ENCODE results near the gene DMXL2. TPM values are rescaled to one million over a fixed set of nuclear protein-coding genes. Genes with fewer than 3 reads are reported as not detected.
"Not testable (repeated sequence)": the region's sequence is repeated elsewhere in the genome, so short reads cannot be mapped to it uniquely, and the experiment has no call there.

The DMXL2 gene
- total RNA-seq, 2 experiments from 2014 or later, result 8.7 to 11.8 TPM

GRCh38 chr15:51648101-51648500 is 25.5 kb upstream of the DMXL2 start:
- ATAC-seq (ENCODE audit: low read depth); POLR2A ChIA-PET; DNase-seq: not testable (repeated sequence)

DNA sequence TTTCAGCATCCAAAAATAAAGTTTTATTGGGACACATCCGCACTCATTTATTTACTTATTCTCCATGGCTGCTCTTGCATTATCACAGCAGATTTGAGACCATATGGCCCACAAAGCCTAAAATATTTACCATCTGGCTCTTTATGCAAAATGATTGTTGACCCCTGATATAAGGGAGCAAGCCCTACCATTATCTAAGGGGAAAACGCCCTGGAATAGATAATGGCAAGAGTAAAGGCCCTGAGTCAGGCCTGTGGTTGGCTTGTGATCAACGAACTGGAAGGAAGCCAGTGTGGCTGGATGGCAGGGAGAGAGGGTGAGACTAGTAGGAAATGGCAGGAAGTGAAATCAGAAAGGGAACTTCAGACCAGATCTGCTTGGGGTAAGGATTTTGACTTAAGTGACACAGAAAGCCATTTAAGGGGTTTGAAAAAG is 24.6 kb upstream of the DMXL2 start:
- Mint-ChIP-seq H3K4me1 (peaks cover 6% of the 10 kb centered on the region), H3K27me3 (peaks cover 11% of the 10 kb centered on the region), H3K4me3 (no peak overlapping the region), H3K27ac (no peak overlapping the region), H3K36me3 (no peaks in the 10 kb centered on the region), H3K9me3 (no peaks in the 10 kb centered on the region)
- DNase-seq (no peak), ATAC-seq (ENCODE audit: low read depth) (no peak)
- POLR2A ChIA-PET, result interaction anchor here (0.7 kb wide), 1 partner anchor 1032 kb away, joined by 3 read pairs; the partner anchor contains the start of gene ATOSA

More at GRCh38 chr15:51648101-51648500, 25.5 kb upstream of the DMXL2 start:
- H3K9me3 Mint-ChIP-seq, H3K4me3 Mint-ChIP-seq, H3K4me1 Mint-ChIP-seq, H3K27ac Mint-ChIP-seq, H3K36me3 Mint-ChIP-seq: not testable (repeated sequence)
- H3K27me3 Mint-ChIP-seq, result peaks cover 13% of the 10 kb centered on the region

- Mint-ChIP-seq H3K36me3 (no peaks in the 10 kb centered on the region), H3K4me1 (peaks cover 4% of the 10 kb centered on the region), H3K9me3 (no peaks in the 10 kb centered on the region), H3K4me3 (no peak overlapping the region), H3K27ac (no peak overlapping the region), H3K27me3 (peaks cover 13% of the 10 kb centered on the region)
- DNase-seq, result no peak
- no peak for ATAC-seq (ENCODE audit: low read depth)
- POLR2A ChIA-PET, result no interaction called here
Observed at GRCh38 chr15:51642696-51643095, 20.1 kb upstream of the DMXL2 start.

DNA sequence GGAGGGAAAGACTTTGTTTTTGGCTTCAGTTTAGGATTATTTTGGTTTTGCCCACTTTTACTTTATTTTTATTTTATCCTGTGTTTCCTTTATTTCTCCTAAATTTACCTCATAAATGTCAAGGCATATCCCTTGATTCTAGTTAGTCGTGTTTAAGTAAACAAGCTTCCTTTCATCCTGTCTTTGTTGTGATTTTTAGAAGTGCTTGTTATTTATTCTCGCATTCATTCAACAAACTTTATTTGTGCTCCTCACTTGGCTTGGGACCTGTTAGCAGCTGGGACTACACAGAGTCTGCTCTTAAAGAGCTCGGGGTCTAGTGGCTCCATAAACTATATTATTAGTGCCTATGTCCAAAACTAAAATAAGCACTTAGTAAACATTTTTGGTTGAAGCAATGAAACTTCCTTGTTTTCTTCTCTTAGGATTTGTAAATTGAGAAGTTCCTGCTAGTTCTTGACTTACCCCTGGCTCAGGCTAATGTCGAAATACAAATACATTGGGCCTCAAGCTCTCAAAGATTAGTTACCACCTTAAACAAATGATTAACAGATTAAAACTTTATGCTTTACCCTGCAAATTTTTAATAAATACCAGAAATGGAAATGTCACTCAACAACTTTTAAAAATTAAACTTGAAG is 19.0 kb upstream of the DMXL2 start:
- H3K36me3 Mint-ChIP-seq, result no peaks in the 10 kb centered on the region
- peaks cover 10% of the 10 kb centered on the region for H3K27me3 Mint-ChIP-seq
- ATAC-seq (ENCODE audit: low read depth), result no peak
- H3K27ac Mint-ChIP-seq, result no peak overlapping the region
- POLR2A ChIA-PET, result no interaction called here
- no peaks in the 10 kb centered on the region for H3K9me3 Mint-ChIP-seq
- no peaks in the 10 kb centered on the region for H3K4me1 Mint-ChIP-seq
- no peak overlapping the region for H3K4me3 Mint-ChIP-seq
- DNase-seq, result no peak

- H3K4me3 Mint-ChIP-seq, result no peak overlapping the region
- no peak overlapping the region for H3K27ac Mint-ChIP-seq
- POLR2A ChIA-PET, result interaction anchor here (1.5 kb wide), 1 partner anchor 12 kb away, joined by 4 read pairs; the partner anchor contains the start of gene DMXL2
- peaks cover 6% of the 10 kb centered on the region for H3K4me1 Mint-ChIP-seq
- H3K36me3 Mint-ChIP-seq, result no peaks in the 10 kb centered on the region
- no peak for DNase-seq
- peaks cover 13% of the 10 kb centered on the region for H3K27me3 Mint-ChIP-seq
- H3K9me3 Mint-ChIP-seq, result no peaks in the 10 kb centered on the region
- ATAC-seq (ENCODE audit: low read depth), result no peak
Observed at GRCh38 chr15:51634591-51635198, 12.1 kb upstream of the DMXL2 start.

DNA sequence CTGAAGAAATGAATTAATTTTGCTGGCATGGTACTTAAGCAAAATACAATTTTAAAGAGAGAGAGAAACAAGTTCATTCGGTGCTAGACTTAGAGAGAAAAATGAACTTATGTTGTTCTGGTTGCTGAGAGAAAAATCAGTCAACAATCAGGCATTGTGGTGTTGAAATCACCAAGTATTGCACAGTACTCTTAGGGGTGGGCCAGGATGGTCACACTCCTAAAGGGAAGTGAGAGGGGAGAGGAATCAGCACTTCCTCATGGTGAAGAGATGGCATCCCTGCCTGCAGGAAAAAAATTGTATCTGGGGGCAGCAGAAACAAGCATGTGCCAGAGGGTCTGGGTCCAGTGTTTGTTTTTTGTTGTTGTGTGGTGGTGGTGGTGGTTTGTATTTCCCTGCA is 7.0 kb upstream of the DMXL2 start:
- POLR2A ChIA-PET, result no interaction called here
- H3K4me1 Mint-ChIP-seq, result peaks cover 3% of the 10 kb centered on the region
- no peak overlapping the region for H3K4me3 Mint-ChIP-seq
- no peak for DNase-seq
- no peak overlapping the region for H3K27ac Mint-ChIP-seq
- H3K9me3 Mint-ChIP-seq, result no peaks in the 10 kb centered on the region
- H3K27me3 Mint-ChIP-seq, result peaks cover 16% of the 10 kb centered on the region
- H3K36me3 Mint-ChIP-seq, result no peaks in the 10 kb centered on the region
- no peak for ATAC-seq (ENCODE audit: low read depth)

DNA sequence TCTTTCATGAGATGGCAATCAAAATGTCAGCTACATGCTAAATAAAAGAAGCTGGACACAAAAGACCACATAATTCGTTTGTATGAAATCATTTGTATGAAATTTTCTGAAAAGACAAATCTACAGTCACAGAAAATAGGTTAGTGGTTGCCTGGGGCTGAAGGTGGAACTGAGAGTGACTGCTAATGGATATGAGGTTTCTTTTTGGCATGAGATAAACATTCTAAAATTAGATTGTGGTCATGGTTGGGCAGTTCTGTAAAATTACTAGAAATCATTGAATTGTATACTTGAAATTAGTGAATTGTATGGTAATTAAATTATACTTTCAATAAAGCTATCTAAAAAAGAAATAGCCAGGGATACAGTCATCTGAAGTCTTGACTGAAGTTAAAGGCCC is 2.7 kb upstream of the DMXL2 start:
- DNase-seq (no peak), ATAC-seq (ENCODE audit: low read depth) (no peak)
- Mint-ChIP-seq H3K9me3 (no peaks in the 10 kb centered on the region), H3K27me3 (peaks cover 11% of the 10 kb centered on the region), H3K4me1 (peaks cover 12% of the 10 kb centered on the region), H3K27ac (no peak overlapping the region), H3K36me3 (no peaks in the 10 kb centered on the region), H3K4me3 (no peak overlapping the region)
- POLR2A ChIA-PET, result no interaction called here

DNA sequence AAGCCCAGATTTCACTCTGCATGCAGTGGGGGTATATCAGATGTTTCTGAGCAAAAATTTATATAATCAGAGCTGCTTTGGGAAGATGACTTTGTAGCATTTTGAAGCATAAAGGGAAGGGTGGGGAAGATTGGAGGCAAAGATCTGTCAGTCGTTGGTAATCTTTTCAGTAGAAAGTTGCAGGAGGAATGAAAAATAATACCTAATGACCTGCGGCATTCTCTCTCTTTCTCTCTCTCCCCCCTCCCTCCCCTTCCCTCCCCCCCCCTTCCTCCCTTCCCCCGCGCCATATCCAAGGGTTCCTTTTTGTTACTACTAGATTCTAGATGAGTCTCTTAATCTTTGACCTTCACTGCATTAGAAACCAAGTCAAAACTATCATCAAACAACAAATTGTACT is 1.5 kb upstream of the DMXL2 start:
- Mint-ChIP-seq H3K9me3 (no peaks in the 10 kb centered on the region), H3K4me3 (peak overlapping the region; percentile 90), H3K4me1 (peaks cover 14% of the 10 kb centered on the region), H3K36me3 (no peaks in the 10 kb centered on the region), H3K27me3 (peaks cover 11% of the 10 kb centered on the region), H3K27ac (no peak overlapping the region)
- POLR2A ChIA-PET, result no interaction called here
- ATAC-seq (ENCODE audit: low read depth) (no peak), DNase-seq (no peak)

GRCh38 chr15:51623386-51623938 is 891 bp upstream of the DMXL2 start:
- DNase-seq (no peak), ATAC-seq (ENCODE audit: low read depth) (no peak)
- POLR2A ChIA-PET, result interaction anchor here (1.4 kb wide), 1 partner anchor 11 kb away, joined by 4 read pairs; no protein-coding TSS in a partner anchor
- H3K4me3 Mint-ChIP-seq, result peak overlapping the region; percentile 90
- peaks cover 14% of the 10 kb centered on the region for H3K4me1 Mint-ChIP-seq
- no peak overlapping the region for H3K27ac Mint-ChIP-seq
- no peaks in the 10 kb centered on the region for H3K9me3 Mint-ChIP-seq
- peaks cover 11% of the 10 kb centered on the region for H3K27me3 Mint-ChIP-seq
- H3K36me3 Mint-ChIP-seq, result no peaks in the 10 kb centered on the region

GRCh38 chr15:51621936-51622603 is 501 bp downstream of the DMXL2 start:
- H3K36me3 Mint-ChIP-seq, result no peaks in the 10 kb centered on the region
- no peaks in the 10 kb centered on the region for H3K9me3 Mint-ChIP-seq
- peaks cover 14% of the 10 kb centered on the region for H3K4me1 Mint-ChIP-seq
- ATAC-seq (ENCODE audit: low read depth), result peak; percentile 66
- peak; percentile 59 for DNase-seq
- H3K27ac Mint-ChIP-seq, result no peak overlapping the region
- H3K4me3 Mint-ChIP-seq, result peak overlapping the region; percentile 90
- peaks cover 9% of the 10 kb centered on the region for H3K27me3 Mint-ChIP-seq
- POLR2A ChIA-PET, result interaction anchor here (0.6 to 2.4 kb wide), 5 partner anchors 11 to 426 kb away, joined by 3 to 10 read pairs (median 3); partner anchors contain the start of genes LEO1 and LYSMD2

DNA sequence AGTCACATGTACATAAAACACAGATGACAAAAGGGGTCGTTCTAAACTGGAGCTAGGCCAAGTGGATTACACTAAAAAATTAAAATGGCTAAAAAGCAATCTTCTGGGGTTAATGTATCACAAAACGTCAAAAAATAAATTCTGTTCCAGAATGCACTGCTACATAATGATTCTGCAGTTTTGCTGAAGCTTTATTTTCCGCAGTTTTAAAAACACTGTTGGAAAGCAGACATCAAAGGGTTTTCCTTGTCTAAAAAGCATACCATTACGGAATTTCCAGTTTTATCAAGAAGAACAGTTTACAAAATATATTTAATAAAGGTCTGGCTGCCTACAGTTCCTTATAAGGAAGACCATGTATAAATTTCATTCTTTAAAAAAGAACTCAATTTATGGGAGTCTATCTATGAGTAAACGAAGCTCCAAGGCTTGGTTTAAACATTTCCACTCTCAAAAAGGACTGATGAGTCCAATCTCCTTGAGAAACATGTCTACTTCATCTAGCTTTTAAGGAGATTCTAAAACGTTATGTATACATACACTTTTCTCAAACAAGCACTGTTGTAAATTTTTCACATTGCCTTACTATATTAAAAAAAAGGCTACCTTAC is 1.3 kb downstream of the DMXL2 start:
- DNase-seq (no peak), ATAC-seq (ENCODE audit: low read depth) (no peak)
- peaks cover 9% of the 10 kb centered on the region for H3K27me3 Mint-ChIP-seq
- H3K4me1 Mint-ChIP-seq, result peaks cover 14% of the 10 kb centered on the region
- H3K27ac Mint-ChIP-seq, result no peak overlapping the region
- H3K4me3 Mint-ChIP-seq, result peak overlapping the region; percentile 90
- H3K36me3 Mint-ChIP-seq, result no peaks in the 10 kb centered on the region
- H3K9me3 Mint-ChIP-seq, result no peaks in the 10 kb centered on the region
- POLR2A ChIA-PET, result interaction anchor here (0.6 to 2.4 kb wide), 3 partner anchors 116 to 426 kb away, joined by 3 to 10 read pairs (median 3); partner anchors contain the start of genes LEO1 and LYSMD2

DNA sequence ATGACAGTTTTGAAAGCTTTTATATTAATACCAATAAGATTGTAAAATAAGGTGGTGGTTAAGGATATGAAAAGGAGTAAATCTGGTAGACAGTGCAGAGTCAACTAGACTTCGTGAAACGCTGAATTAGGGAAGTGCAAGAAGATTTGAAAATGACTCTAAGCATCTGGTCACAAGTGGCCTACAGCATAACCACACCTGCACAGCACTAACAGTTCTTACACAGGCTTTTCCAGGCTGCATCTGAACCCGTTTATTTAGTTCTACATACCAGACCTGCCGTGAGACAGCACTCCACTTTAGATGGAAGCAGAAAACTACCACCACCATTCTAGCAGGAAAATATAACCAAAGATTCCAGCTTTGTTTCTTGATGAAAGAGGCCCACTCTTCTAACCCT is 1.9 kb downstream of the DMXL2 start:
- Mint-ChIP-seq H3K9me3 (no peaks in the 10 kb centered on the region), H3K27ac (no peak overlapping the region)
- POLR2A ChIA-PET, result interaction anchor here (2.4 kb wide), 1 partner anchor 116 kb away, joined by 10 read pairs; the partner anchor contains the start of gene LYSMD2

GRCh38 chr15:51620122-51620521 is 2.4 kb downstream of the DMXL2 start:
- H3K27me3 Mint-ChIP-seq, result peaks cover 3% of the 10 kb centered on the region
- no peak overlapping the region for H3K4me3 Mint-ChIP-seq
- POLR2A ChIA-PET, result no interaction called here
- H3K27ac Mint-ChIP-seq, result no peak overlapping the region
- H3K4me1 Mint-ChIP-seq, result peaks cover 14% of the 10 kb centered on the region
- ATAC-seq (ENCODE audit: low read depth) (no peak), DNase-seq (no peak)
- H3K9me3 Mint-ChIP-seq, result no peaks in the 10 kb centered on the region
- peaks cover 3% of the 10 kb centered on the region for H3K36me3 Mint-ChIP-seq

More for the DNA sequence above, 1.9 kb downstream of the DMXL2 start:
- Mint-ChIP-seq H3K4me3 (no peak overlapping the region), H3K36me3 (peaks cover 1% of the 10 kb centered on the region), H3K27me3 (peaks cover 5% of the 10 kb centered on the region), H3K4me1 (peaks cover 14% of the 10 kb centered on the region)
- DNase-seq (no peak), ATAC-seq (ENCODE audit: low read depth) (no peak)

Data from activated naive CD8-positive, alpha-beta T cell treated with anti-CD3 and anti-CD28 coated beads, Interleukin-2, amount 10 ng/mL, durations not matched to agents 7 days and 5 days (primary cell).